GM12874 (cell line): ENCODE measurements around the gene NMUR1.

Experiments
- TF ChIP-seq, protein P1 (sequence below): IDR thresholded peaks from 2 replicates; pipeline ENCODE4 v1.5.1; 2011; ENCODE audit warnings: low read depth, mild to moderate bottlenecking, control low read depth, low read length, moderate library complexity; ENCODE audit not compliant: insufficient read depth

Gene NMUR1

GRCh38 chr2:231526341-231527090 lies 3.7 kb downstream of the NMUR1 start:
- TF ChIP-seq, protein P1, sequence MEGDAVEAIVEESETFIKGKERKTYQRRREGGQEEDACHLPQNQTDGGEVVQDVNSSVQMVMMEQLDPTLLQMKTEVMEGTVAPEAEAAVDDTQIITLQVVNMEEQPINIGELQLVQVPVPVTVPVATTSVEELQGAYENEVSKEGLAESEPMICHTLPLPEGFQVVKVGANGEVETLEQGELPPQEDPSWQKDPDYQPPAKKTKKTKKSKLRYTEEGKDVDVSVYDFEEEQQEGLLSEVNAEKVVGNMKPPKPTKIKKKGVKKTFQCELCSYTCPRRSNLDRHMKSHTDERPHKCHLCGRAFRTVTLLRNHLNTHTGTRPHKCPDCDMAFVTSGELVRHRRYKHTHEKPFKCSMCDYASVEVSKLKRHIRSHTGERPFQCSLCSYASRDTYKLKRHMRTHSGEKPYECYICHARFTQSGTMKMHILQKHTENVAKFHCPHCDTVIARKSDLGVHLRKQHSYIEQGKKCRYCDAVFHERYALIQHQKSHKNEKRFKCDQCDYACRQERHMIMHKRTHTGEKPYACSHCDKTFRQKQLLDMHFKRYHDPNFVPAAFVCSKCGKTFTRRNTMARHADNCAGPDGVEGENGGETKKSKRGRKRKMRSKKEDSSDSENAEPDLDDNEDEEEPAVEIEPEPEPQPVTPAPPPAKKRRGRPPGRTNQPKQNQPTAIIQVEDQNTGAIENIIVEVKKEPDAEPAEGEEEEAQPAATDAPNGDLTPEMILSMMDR, result no peak

DNA sequence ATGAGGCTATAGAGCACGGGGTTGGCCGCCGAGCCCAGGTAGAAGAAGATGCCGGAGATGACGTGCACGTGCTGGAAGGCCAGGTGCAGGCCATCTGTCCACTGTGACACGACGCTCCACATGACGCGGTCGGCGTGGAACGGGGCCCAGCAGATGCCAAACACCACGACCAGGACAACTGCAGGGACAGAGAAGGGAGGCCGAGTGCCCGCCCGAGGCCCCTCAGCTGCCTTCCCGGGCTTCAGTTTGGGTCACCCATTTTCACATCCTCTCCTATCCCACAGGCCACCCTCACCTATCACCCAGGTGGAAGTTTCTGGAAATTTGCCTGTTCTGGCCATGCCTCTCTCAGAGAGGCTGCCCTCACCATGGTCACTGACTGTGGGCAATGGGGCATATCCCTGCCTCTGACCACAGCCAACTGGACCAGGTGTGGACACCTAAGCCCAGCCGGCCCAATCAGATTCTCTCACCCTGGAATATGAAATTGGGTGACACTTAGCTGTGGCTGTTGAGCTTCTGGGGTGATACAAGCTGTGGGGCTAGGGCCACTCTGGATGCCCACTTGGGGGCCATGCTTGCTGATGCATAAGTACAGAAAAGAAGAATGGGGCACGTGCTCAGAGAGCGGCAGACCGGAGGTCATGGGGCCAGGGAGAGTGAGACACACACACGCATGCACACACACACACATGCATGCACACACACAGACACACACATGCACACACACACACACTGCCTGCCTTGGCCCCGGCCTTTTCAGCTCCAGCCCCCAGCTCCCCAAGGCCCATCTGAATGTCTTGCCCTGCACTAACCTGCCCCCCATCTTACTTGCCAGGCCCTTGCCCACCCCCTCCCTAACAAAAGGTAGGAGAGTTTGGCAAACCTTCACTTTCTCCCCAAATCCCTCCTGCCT lies 4.7 kb downstream of the NMUR1 start:
- TF ChIP-seq, protein P1, result no peak

GRCh38 chr2:231524477-231525247 lies 5.6 kb downstream of the NMUR1 start:
- TF ChIP-seq, protein P1, result no peak

GRCh38 chr2:231523451-231524285 lies 6.6 kb downstream of the NMUR1 start:
- TF ChIP-seq, protein P1, result no peak

- TF ChIP-seq, protein P1, result no peak
These were observed 7.6 kb downstream of the NMUR1 start for GRCh38 chr2:231522418-231523180.

DNA sequence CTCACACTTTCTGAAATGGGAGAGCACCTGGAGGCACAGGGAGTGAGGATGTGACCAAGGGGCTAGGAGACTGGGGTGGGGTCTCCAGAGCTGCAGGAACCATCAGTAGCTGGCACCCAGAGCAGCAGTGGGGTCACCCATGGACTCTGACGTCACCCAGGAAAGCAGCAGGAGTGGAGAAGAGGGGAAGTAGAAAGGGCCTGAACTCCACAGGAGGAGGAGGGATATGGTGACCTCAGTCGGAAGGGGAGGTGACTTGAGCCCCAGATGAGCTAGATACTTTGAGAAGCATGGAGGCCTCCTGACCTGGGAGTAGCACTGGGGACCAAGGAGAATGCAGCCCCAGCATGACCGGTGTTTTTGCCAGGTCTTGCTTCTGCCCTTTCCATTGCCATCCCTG lies 8.8 kb downstream of the NMUR1 start:
- TF ChIP-seq, protein P1, result no peak
